ENCODE measurements around the gene APEH. TPM values are rescaled to one million over a fixed set of nuclear protein-coding genes. Genes with fewer than 3 reads are reported as not detected.

Gene APEH
- total and polyA plus RNA-seq, 4 donors: 25.2 to 119 (median 69.2) TPM

GRCh38 chr3:49671291-49672288 is 2.6 kb upstream of the APEH start:
- peaks cover 0 to 15% (median 0%) of the 10 kb centered on the region in 5 donors for H3K4me1 ChIP-seq (ENCODE audit: control insufficient read depth in 5 of 5, insufficient read depth in 5 of 5, low read length in 5 of 5)
- no peaks in the 10 kb centered on the region for H3K9me3 ChIP-seq (ENCODE audit: control insufficient read depth in 4 of 4, insufficient read depth in 3 of 4, low read length in 3 of 4)
- peaks cover 0 to 8% (median 2%) of the 10 kb centered on the region in 4 donors for H3K36me3 ChIP-seq (ENCODE audit: control insufficient read depth in 4 of 4, insufficient read depth in 4 of 4, low read length in 4 of 4)
- H3K27ac ChIP-seq (ENCODE audit: low read depth in 1 of 2, low read length in 1 of 2): no peak overlapping the region
- ATAC-seq (ENCODE audit: insufficient read depth, low FRiP score) (no peak), DNase-seq (peak; percentile 66 to 77 (median 71))
- 42 to 48% methylated on average over 11 of the region's 11 CpGs for WGBS, 2 donors
- H3K27me3 ChIP-seq (ENCODE audit: control insufficient read depth in 3 of 3, insufficient read depth in 3 of 3, low read length in 2 of 3): no peaks in the 10 kb centered on the region
- H3K9ac ChIP-seq (ENCODE audit: insufficient read depth in 1 of 2, low read length in 2 of 2): no peak overlapping the region
- TF ChIP-seq CTCF (IDR thresholded peaks at IDR 0.05; ENCODE audit: control extremely low read depth, extremely low read depth): peak; percentile 59
- no peak overlapping the region for H3K4me3 ChIP-seq

GRCh38 chr3:49673121-49673714 is 933 bp upstream of the APEH start:
- peak overlapping the region; percentile 93 to 95 for H3K27ac ChIP-seq (ENCODE audit: low read depth in 1 of 2, low read length in 1 of 2)
- peaks cover 0 to 15% (median 0%) of the 10 kb centered on the region in 5 donors for H3K4me1 ChIP-seq (ENCODE audit: control insufficient read depth in 5 of 5, insufficient read depth in 5 of 5, low read length in 5 of 5)
- H3K9ac ChIP-seq (ENCODE audit: insufficient read depth in 1 of 2, low read length in 2 of 2): peak overlapping the region; percentile 8 to 33
- H3K4me3 ChIP-seq: peak overlapping the region; percentile 87
- ATAC-seq (ENCODE audit: insufficient read depth, low FRiP score): no peak
- TF ChIP-seq CTCF (IDR thresholded peaks at IDR 0.05; ENCODE audit: control extremely low read depth, extremely low read depth): no peak
- peaks cover 0 to 21% (median 10%) of the 10 kb centered on the region in 4 donors for H3K36me3 ChIP-seq (ENCODE audit: control insufficient read depth in 4 of 4, insufficient read depth in 4 of 4, low read length in 4 of 4)
- WGBS, 2 donors: 14 to 37% methylated on average over 16 to 17 of the region's 17 CpGs
- H3K27me3 ChIP-seq (ENCODE audit: control insufficient read depth in 3 of 3, insufficient read depth in 3 of 3, low read length in 2 of 3): no peaks in the 10 kb centered on the region
- no peaks in the 10 kb centered on the region for H3K9me3 ChIP-seq (ENCODE audit: control insufficient read depth in 4 of 4, insufficient read depth in 3 of 4, low read length in 3 of 4)
- DNase-seq: peak in 2 of 3 donors; percentile 13 to 19

- H3K27ac ChIP-seq (ENCODE audit: low read depth in 1 of 2, low read length in 1 of 2): peak overlapping the region; percentile 93 to 95
- no peak for TF ChIP-seq CTCF (IDR thresholded peaks at IDR 0.05; ENCODE audit: control extremely low read depth, extremely low read depth)
- no peaks in the 10 kb centered on the region for H3K9me3 ChIP-seq (ENCODE audit: control insufficient read depth in 4 of 4, insufficient read depth in 3 of 4, low read length in 3 of 4)
- ATAC-seq (ENCODE audit: insufficient read depth, low FRiP score) (peak; percentile 19), DNase-seq (no peak)
- peak overlapping the region in 1 of 2 donors; percentile 26 for H3K9ac ChIP-seq (ENCODE audit: insufficient read depth in 1 of 2, low read length in 2 of 2)
- H3K4me3 ChIP-seq: peak overlapping the region; percentile 87
- 6 to 8% methylated on average over 34 of the region's 34 CpGs for WGBS, 2 donors
- peaks cover 0 to 15% (median 0%) of the 10 kb centered on the region in 5 donors for H3K4me1 ChIP-seq (ENCODE audit: control insufficient read depth in 5 of 5, insufficient read depth in 5 of 5, low read length in 5 of 5)
- H3K36me3 ChIP-seq (ENCODE audit: control insufficient read depth in 4 of 4, insufficient read depth in 4 of 4, low read length in 4 of 4): peaks cover 0 to 34% (median 18%) of the 10 kb centered on the region in 4 donors
- no peaks in the 10 kb centered on the region for H3K27me3 ChIP-seq (ENCODE audit: control insufficient read depth in 3 of 3, insufficient read depth in 3 of 3, low read length in 2 of 3)
Measured at GRCh38 chr3:49674497-49674983, 389 bp downstream of the APEH start.

Measured in lung (tissue), 12 donors.